HepG2 (cell line): ENCODE measurements around the gene RABGAP1L.

Source experiments
- EZH2 ChIP-seq: conservative IDR thresholded peaks from 2 replicates; pipeline ENCODE4 v1.6.1; 2012; ENCODE audit warnings: mild to moderate bottlenecking, low read depth, low read length, moderate library complexity
- POLR2A ChIP-seq, 2 experiments: IDR thresholded peaks; 2 replicates each; pipeline ENCODE4 v1.6.1; 2011; ENCODE audit warnings: low read depth in 2 of 2, low read length in 2 of 2, mild to moderate bottlenecking in 1 of 2, moderate library complexity in 1 of 2; ENCODE audit not compliant: insufficient read depth in 1 of 2
- SMC3 ChIP-seq: IDR thresholded peaks from 2 replicates; pipeline ENCODE4 v1.6.1; 2011; ENCODE audit warnings: low read length, improper control_type of control experiment
- SRSF9 ChIP-seq: fragments of 200-400 bp; formaldehyde crosslinking; IDR thresholded peaks from 2 replicates; pipeline ENCODE4 v1.6.1; 2018; ENCODE audit warnings: borderline replicate concordance, mild to moderate bottlenecking, low read depth, low read length; ENCODE audit not compliant: insufficient read depth, poor library complexity, severe bottlenecking
- TF ChIP-seq, protein P1 (sequence below): IDR thresholded peaks from 2 replicates; pipeline ENCODE4 v1.6.1; 2016; ENCODE audit warnings: control low read depth
- TF ChIP-seq, protein P2 (sequence below): sonication (generic); formaldehyde crosslinking; IDR thresholded peaks from 2 replicates; pipeline ENCODE4 v1.5.0; 2020; ENCODE audit warnings: mild to moderate bottlenecking, missing genetic modification reagents, borderline replicate concordance

DNA sequence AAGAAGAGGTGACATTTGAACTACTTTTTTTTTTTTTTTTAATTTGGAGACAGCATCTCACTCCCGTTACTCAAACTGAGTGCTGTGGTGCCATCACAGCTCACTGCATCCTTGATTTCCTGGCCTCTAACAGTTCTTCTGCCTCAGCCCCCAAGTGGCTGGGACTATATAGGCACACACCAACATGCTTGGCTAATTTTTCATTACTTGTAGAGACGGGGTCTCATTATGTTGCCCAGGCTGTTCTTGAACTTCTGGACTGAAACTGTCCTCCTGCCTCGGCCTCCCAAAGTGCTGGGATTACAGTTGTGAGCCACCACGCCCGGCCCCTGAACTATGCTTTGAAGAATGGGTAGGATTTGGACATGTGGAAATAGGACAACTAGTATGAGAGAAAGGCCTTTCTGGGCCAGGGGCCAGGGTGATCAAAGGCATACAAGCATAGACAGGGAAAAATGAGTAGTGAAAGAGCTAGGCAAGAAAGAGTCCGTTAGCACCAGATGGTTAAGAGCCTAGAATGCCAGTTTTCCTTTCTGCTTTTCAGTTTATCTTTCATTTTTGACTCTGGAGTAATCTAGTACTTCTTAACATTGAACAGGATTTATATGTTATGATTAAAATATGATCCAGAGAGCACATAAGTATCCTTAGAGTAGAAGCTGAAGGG lies 6.3 kb downstream of the RABGAP1L start:
- TF ChIP-seq, protein P1, sequence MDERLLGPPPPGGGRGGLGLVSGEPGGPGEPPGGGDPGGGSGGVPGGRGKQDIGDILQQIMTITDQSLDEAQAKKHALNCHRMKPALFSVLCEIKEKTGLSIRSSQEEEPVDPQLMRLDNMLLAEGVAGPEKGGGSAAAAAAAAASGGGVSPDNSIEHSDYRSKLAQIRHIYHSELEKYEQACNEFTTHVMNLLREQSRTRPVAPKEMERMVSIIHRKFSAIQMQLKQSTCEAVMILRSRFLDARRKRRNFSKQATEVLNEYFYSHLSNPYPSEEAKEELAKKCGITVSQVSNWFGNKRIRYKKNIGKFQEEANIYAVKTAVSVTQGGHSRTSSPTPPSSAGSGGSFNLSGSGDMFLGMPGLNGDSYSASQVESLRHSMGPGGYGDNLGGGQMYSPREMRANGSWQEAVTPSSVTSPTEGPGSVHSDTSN (CRISPR knock-in tag) = no peak
- TF ChIP-seq POLR2A (IDR thresholded peaks at IDR 0.05; ENCODE audit: insufficient read depth in 1 of 2, low read depth in 2 of 2, low read length in 2 of 2) (no peak), EZH2 (no peak), SMC3 (no peak), SRSF9 (no peak)
- TF ChIP-seq, protein P2, sequence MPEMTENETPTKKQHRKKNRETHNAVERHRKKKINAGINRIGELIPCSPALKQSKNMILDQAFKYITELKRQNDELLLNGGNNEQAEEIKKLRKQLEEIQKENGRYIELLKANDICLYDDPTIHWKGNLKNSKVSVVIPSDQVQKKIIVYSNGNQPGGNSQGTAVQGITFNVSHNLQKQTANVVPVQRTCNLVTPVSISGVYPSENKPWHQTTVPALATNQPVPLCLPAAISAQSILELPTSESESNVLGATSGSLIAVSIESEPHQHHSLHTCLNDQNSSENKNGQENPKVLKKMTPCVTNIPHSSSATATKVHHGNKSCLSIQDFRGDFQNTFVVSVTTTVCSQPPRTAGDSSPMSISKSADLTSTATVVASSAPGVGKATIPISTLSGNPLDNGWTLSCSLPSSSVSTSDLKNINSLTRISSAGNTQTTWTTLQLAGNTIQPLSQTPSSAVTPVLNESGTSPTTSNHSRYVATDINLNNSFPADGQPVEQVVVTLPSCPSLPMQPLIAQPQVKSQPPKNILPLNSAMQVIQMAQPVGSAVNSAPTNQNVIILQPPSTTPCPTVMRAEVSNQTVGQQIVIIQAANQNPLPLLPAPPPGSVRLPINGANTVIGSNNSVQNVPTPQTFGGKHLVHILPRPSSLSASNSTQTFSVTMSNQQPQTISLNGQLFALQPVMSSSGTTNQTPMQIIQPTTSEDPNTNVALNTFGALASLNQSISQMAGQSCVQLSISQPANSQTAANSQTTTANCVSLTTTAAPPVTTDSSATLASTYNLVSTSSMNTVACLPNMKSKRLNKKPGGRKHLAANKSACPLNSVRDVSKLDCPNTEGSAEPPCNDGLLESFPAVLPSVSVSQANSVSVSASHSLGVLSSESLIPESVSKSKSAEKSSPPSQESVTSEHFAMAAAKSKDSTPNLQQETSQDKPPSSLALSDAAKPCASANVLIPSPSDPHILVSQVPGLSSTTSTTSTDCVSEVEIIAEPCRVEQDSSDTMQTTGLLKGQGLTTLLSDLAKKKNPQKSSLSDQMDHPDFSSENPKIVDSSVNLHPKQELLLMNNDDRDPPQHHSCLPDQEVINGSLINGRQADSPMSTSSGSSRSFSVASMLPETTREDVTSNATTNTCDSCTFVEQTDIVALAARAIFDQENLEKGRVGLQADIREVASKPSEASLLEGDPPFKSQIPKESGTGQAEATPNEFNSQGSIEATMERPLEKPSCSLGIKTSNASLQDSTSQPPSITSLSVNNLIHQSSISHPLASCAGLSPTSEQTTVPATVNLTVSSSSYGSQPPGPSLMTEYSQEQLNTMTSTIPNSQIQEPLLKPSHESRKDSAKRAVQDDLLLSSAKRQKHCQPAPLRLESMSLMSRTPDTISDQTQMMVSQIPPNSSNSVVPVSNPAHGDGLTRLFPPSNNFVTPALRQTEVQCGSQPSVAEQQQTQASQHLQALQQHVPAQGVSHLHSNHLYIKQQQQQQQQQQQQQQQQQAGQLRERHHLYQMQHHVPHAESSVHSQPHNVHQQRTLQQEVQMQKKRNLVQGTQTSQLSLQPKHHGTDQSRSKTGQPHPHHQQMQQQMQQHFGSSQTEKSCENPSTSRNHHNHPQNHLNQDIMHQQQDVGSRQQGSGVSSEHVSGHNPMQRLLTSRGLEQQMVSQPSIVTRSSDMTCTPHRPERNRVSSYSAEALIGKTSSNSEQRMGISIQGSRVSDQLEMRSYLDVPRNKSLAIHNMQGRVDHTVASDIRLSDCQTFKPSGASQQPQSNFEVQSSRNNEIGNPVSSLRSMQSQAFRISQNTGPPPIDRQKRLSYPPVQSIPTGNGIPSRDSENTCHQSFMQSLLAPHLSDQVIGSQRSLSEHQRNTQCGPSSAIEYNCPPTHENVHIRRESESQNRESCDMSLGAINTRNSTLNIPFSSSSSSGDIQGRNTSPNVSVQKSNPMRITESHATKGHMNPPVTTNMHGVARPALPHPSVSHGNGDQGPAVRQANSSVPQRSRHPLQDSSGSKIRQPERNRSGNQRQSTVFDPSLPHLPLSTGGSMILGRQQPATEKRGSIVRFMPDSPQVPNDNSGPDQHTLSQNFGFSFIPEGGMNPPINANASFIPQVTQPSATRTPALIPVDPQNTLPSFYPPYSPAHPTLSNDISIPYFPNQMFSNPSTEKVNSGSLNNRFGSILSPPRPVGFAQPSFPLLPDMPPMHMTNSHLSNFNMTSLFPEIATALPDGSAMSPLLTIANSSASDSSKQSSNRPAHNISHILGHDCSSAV = no peak
